Mesenchymal stem cell (in vitro differentiated cells and primary cell): ENCODE measurements around the gene CD19.

Source experiments
- DNase-seq: peaks from one replicate; pipeline ENCODE4 v3.0.0-alpha.2; 2013
- H2AFZ ChIP-seq: one replicate; pipeline ENCODE4 v1.6.1; 2013; ENCODE audit warnings: low read depth, mild to moderate bottlenecking, control low read depth, inconsistent platforms, low read length, moderate library complexity
- H2AK5ac ChIP-seq: 2 replicates; pipeline ENCODE4 v1.6.1; 2013; ENCODE audit warnings: low read length, moderate library complexity, mild to moderate bottlenecking, inconsistent platforms; ENCODE audit not compliant: severe bottlenecking
- H2BK120ac ChIP-seq: one replicate; pipeline ENCODE4 v1.6.1; 2013; ENCODE audit warnings: low read depth, mild to moderate bottlenecking, inconsistent platforms, low read length, moderate library complexity
- H2BK12ac ChIP-seq, 2 experiments: one replicate each; pipeline ENCODE4 v1.6.1; 2013; ENCODE audit warnings: inconsistent platforms in 2 of 2, low read length in 2 of 2, mild to moderate bottlenecking in 2 of 2, moderate library complexity in 2 of 2, control low read depth in 1 of 2
- H2BK15ac ChIP-seq: one replicate; pipeline ENCODE4 v1.6.1; 2013; ENCODE audit warnings: mild to moderate bottlenecking, low read depth, inconsistent platforms; ENCODE audit not compliant: poor library complexity, severe bottlenecking
- H2BK5ac ChIP-seq: 2 replicates; pipeline ENCODE4 v1.6.1; 2013; ENCODE audit warnings: low read depth, mild to moderate bottlenecking, low read length, control low read depth, inconsistent platforms; ENCODE audit not compliant: poor library complexity, severe bottlenecking
- H3K14ac ChIP-seq, 2 experiments: one replicate each; pipeline ENCODE4 v1.6.1; 2013; ENCODE audit warnings: inconsistent platforms in 2 of 2, low read length in 2 of 2, control low read depth in 1 of 2, mild to moderate bottlenecking in 1 of 2, moderate library complexity in 1 of 2
- H3K18ac ChIP-seq, 2 experiments: one replicate each; pipeline ENCODE4 v1.6.1; 2013; ENCODE audit warnings: inconsistent platforms in 2 of 2, low read length in 2 of 2, control low read depth in 1 of 2, low read depth in 1 of 2, mild to moderate bottlenecking in 1 of 2
- H3K23ac ChIP-seq, 2 experiments: one replicate each; pipeline ENCODE4 v1.6.1; 2013; ENCODE audit warnings: inconsistent platforms in 2 of 2, low read length in 2 of 2, mild to moderate bottlenecking in 2 of 2, moderate library complexity in 2 of 2, control low read depth in 1 of 2
- H3K27ac ChIP-seq: 2 replicates; pipeline ENCODE4 v1.5.1; 2013; ENCODE audit warnings: mild to moderate bottlenecking, moderate library complexity, low read length, control low read depth, inconsistent platforms; ENCODE audit not compliant: poor library complexity, severe bottlenecking
- H3K27me3 ChIP-seq, 2 experiments: 2 replicates each; pipeline versions ENCODE4 v1.6.1 to v1.7.0; 2013; ENCODE audit warnings: low read length in 2 of 2, mild to moderate bottlenecking in 2 of 2, moderate library complexity in 2 of 2, control low read depth in 1 of 2, inconsistent platforms in 1 of 2; ENCODE audit not compliant: control insufficient read depth in 1 of 2, insufficient read depth in 1 of 2
- H3K36me3 ChIP-seq, 2 experiments: 2 replicates each; pipeline versions ENCODE4 v1.6.1 to v1.7.0; 2013; ENCODE audit warnings: low read length in 2 of 2, control low read depth in 1 of 2, inconsistent platforms in 1 of 2, low read depth in 1 of 2, mild to moderate bottlenecking in 1 of 2; ENCODE audit not compliant: insufficient read depth in 2 of 2, control insufficient read depth in 1 of 2
- H3K4ac ChIP-seq, 2 experiments: one replicate each; pipeline ENCODE4 v1.6.1; 2013; ENCODE audit warnings: inconsistent platforms in 2 of 2, low read length in 2 of 2, mild to moderate bottlenecking in 2 of 2, moderate library complexity in 2 of 2, control low read depth in 1 of 2, low read depth in 1 of 2
- H3K4me1 ChIP-seq: 2 replicates; pipeline ENCODE4 v1.6.1; 2013; ENCODE audit warnings: low read depth, low read length, control low read depth; ENCODE audit not compliant: control insufficient read depth, insufficient read depth
- H3K4me2 ChIP-seq: 2 replicates; pipeline ENCODE4 v1.6.1; 2013; ENCODE audit warnings: low read length, mild to moderate bottlenecking, inconsistent platforms; ENCODE audit not compliant: poor library complexity, severe bottlenecking
- H3K4me3 ChIP-seq, 2 experiments: 2 replicates each; pipeline versions ENCODE4 v1.5.1 to v1.7.0; 2013; ENCODE audit warnings: low read length in 2 of 2, mild to moderate bottlenecking in 2 of 2, control low read depth in 1 of 2, low read depth in 1 of 2; ENCODE audit not compliant: insufficient read depth in 1 of 2
- H3K79me1 ChIP-seq: replicated peaks from 2 replicates; pipeline ENCODE4 v1.6.1; 2013; ENCODE audit warnings: mild to moderate bottlenecking, control low read depth, low read length, inconsistent platforms; ENCODE audit not compliant: poor library complexity, severe bottlenecking
- H3K9ac ChIP-seq: 2 replicates; pipeline ENCODE4 v1.7.0; 2013; ENCODE audit warnings: mild to moderate bottlenecking, low read length, moderate library complexity
- H3K9me3 ChIP-seq: 2 replicates; pipeline ENCODE4 v1.7.0; 2013; ENCODE audit warnings: mild to moderate bottlenecking, low read length; ENCODE audit not compliant: control insufficient read depth
- H4K8ac ChIP-seq: one replicate; pipeline ENCODE4 v1.6.1; 2013; ENCODE audit warnings: inconsistent platforms, mild to moderate bottlenecking, low read length, moderate library complexity
- H4K91ac ChIP-seq: one replicate; pipeline ENCODE4 v1.6.1; 2013; ENCODE audit warnings: mild to moderate bottlenecking, low read length, inconsistent platforms
- WGBS: methylation state at CpG from one replicate; pipeline ENCODE4 v1.1.7; 2013; ENCODE audit warnings: mixed read lengths; 5-methylcytosine and 5-hydroxymethylcytosine counted together

CD19 gene

DNA sequence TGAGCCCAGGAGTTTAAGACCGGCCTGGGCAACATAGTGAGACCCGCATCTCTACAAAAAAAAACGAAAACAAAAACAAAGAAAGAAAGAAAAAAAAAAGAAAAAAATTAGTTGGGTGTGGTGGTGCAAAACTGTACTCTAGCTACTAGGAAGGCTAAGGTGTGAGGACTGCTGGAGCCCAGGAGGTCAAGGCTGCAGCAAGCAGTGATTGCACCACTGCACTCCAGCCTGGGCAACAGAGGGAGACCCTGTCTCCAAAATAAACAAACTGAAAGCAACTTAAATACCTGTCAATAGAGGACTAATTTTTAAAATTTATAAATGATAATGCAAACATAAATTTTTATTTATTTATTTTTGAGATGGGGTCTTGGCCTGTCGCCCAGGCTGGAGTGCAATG, 36.2 kb upstream of the CD19 start:
- no peak overlapping the region for H3K27ac ChIP-seq
- WGBS = 85% methylated on average over 4 of the region's 4 CpGs

DNA sequence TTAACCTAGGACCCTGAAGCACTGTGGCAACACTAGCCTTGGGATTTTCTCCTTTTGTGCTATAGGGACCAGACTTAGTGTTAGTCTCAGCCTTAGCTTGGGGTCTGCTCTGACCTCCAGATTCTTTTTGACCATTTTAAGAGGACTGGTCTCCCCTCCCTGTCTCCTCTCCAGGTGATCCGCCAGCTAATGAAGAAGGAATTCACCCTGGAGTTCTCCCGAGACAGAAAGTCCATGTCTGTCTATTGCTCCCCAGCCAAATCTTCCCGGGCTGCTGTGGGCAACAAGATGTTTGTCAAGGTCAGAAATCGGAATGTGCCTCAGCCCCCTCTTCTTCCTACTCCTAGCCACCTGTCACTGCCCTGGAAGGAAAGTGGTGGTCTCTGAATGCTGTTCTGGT, 33.9 kb upstream of the CD19 start:
- Histone ChIP-seq H3K4me2 (no peak overlapping the region), H3K4me1 (peaks cover 6% of the 10 kb centered on the region), H3K9me3 (no peaks in the 10 kb centered on the region), H2BK120ac (no peak overlapping the region), H3K27me3 (no peaks in the 10 kb centered on the region), H3K27ac (no peak overlapping the region), H3K4ac (no peak overlapping the region), H2BK12ac (no peak overlapping the region), H3K14ac (no peak overlapping the region), H2AFZ (no peak overlapping the region), H4K8ac (no peak overlapping the region), H2AK5ac (no peak overlapping the region), H2BK15ac (no peak overlapping the region), H2BK5ac (no peak overlapping the region), H3K23ac (no peak overlapping the region), H3K18ac (no peak overlapping the region), H3K4me3 (no peak overlapping the region), H3K36me3 (peaks cover 0 to 27% of the 10 kb centered on the region in 2 experiments), H3K79me1 (no peaks in the 10 kb centered on the region), H3K9ac (no peak overlapping the region), H4K91ac (no peak overlapping the region)
- DNase-seq = no peak
- WGBS = 82% methylated on average over 4 of the region's 4 CpGs

More for the DNA sequence above, 36.2 kb upstream of the CD19 start:
- Histone ChIP-seq H2BK5ac (no peak overlapping the region), H3K9ac (no peak overlapping the region), H3K4me3 (no peak overlapping the region), H2BK120ac (no peak overlapping the region), H3K4me2 (no peak overlapping the region), H3K4ac (no peak overlapping the region), H2BK15ac (no peak overlapping the region), H4K91ac (no peak overlapping the region), H3K79me1 (no peaks in the 10 kb centered on the region), H3K36me3 (peaks cover 0 to 12% of the 10 kb centered on the region in 2 experiments), H3K4me1 (peaks cover 6% of the 10 kb centered on the region), H3K14ac (no peak overlapping the region), H2AK5ac (no peak overlapping the region), H2BK12ac (no peak overlapping the region), H3K18ac (no peak overlapping the region), H3K27me3 (no peaks in the 10 kb centered on the region), H3K9me3 (no peaks in the 10 kb centered on the region), H3K23ac (no peak overlapping the region), H4K8ac (no peak overlapping the region), H2AFZ (no peak overlapping the region)
- no peak for DNase-seq

DNA sequence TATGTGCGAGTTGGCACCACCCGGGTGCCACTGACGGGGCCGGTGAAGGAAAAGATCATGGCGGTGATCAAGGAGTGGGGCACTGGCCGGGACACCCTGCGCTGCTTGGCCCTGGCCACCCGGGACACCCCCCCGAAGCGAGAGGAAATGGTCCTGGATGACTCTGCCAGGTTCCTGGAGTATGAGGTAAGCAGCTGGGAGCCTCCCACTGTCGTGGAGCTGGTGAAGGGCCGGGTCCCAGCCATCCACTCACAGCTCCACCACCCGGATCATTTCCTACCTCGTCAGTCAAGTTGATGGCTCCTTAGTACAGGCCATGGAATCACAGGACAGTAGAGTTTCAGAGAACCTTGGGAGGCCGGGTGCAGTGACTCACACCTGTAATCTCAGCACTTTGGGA, 33.5 kb upstream of the CD19 start:
- peaks cover 6% of the 10 kb centered on the region for H3K4me1 ChIP-seq
- no peak overlapping the region for H2AFZ ChIP-seq
- H3K27ac ChIP-seq = no peak overlapping the region
- H4K8ac ChIP-seq = no peak overlapping the region
- H3K14ac ChIP-seq = no peak overlapping the region
- no peaks in the 10 kb centered on the region for H3K27me3 ChIP-seq
- H2AK5ac ChIP-seq = no peak overlapping the region
- no peak overlapping the region for H3K18ac ChIP-seq
- no peak overlapping the region for H3K9ac ChIP-seq
- H2BK12ac ChIP-seq = no peak overlapping the region
- no peaks in the 10 kb centered on the region for H3K9me3 ChIP-seq
- no peak overlapping the region for H3K4me3 ChIP-seq
- no peak overlapping the region for H3K4ac ChIP-seq
- 83% methylated on average over 15 of the region's 15 CpGs for WGBS
- H3K23ac ChIP-seq = no peak overlapping the region
- DNase-seq = no peak
- H2BK120ac ChIP-seq = no peak overlapping the region
- H3K36me3 ChIP-seq = peaks cover 0 to 31% of the 10 kb centered on the region in 2 experiments
- H3K4me2 ChIP-seq = no peak overlapping the region
- H4K91ac ChIP-seq = peak overlapping the region; percentile 22
- no peaks in the 10 kb centered on the region for H3K79me1 ChIP-seq
- no peak overlapping the region for H2BK5ac ChIP-seq
- H2BK15ac ChIP-seq = no peak overlapping the region

DNA sequence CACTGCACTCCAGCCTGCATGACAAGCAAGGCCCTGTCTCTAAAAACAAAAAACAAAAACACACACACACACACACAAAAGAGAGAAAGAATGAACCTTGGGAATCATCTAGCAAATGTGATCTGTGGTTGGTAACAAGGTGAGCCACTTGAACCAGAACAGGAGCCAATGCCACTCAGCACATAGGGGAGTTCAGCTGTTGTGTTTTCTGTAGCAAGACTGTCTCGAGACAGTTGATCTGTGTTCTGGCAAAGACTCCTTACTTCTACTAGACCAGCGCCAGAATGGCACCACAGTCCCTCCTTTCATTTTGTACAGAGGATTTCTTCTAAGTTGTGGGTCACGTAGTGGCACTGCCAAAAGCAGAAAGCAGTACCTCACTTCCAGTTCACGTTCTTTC, 32.8 kb upstream of the CD19 start:
- Histone ChIP-seq H3K27me3 (no peaks in the 10 kb centered on the region), H4K91ac (no peak overlapping the region), H2BK15ac (no peak overlapping the region), H3K23ac (no peak overlapping the region), H3K79me1 (no peaks in the 10 kb centered on the region), H2AFZ (no peak overlapping the region), H3K4me3 (no peak overlapping the region), H4K8ac (no peak overlapping the region), H3K4me2 (no peak overlapping the region), H3K36me3 (peaks cover 0 to 38% of the 10 kb centered on the region in 2 experiments), H3K9me3 (no peaks in the 10 kb centered on the region), H2BK12ac (no peak overlapping the region), H3K4ac (no peak overlapping the region), H3K14ac (no peak overlapping the region), H3K18ac (no peak overlapping the region), H2AK5ac (no peak overlapping the region), H2BK5ac (no peak overlapping the region), H2BK120ac (no peak overlapping the region), H3K9ac (no peak overlapping the region), H3K27ac (no peak overlapping the region), H3K4me1 (peaks cover 9% of the 10 kb centered on the region)
- no peak for DNase-seq
- WGBS = 92% methylated on average over 4 of the region's 4 CpGs
